Epithelial cell of proximal tubule (primary cell): ENCODE results near the gene ACSS1. TPM values are rescaled to one million over a fixed set of nuclear protein-coding genes. Genes with fewer than 3 reads are reported as not detected.

Source experiments
- DNase-seq: peaks from one replicate; pipeline ENCODE4 v3.0.0-alpha.2; 2011; ENCODE audit warnings: low read depth
- H3K4me3 ChIP-seq: 2 replicates; pipeline ENCODE4 v1.5.1; 2011; ENCODE audit warnings: low read depth, mild to moderate bottlenecking, low read length
- CTCF ChIP-seq: conservative IDR thresholded peaks from 2 replicates; pipeline ENCODE4 v1.5.1; 2012; ENCODE audit warnings: low read depth, mild to moderate bottlenecking, low read length
- total RNA-seq: library from RNA; depleted of rRNA; stranded (reverse); fragments of >200 nt; gene quantifications from 2 replicates; pipeline ENCODE4 v1.2.3, GENCODE V29; 2015

The ACSS1 gene
- total RNA-seq, 1 donor from 2014 or later, result 3.9 TPM

GRCh38 chr20:25036331-25036936, 21.5 kb downstream of the ACSS1 start:
- DNase-seq, result no peak
- TF ChIP-seq CTCF, result no peak
- no peak overlapping the region for H3K4me3 ChIP-seq

DNA sequence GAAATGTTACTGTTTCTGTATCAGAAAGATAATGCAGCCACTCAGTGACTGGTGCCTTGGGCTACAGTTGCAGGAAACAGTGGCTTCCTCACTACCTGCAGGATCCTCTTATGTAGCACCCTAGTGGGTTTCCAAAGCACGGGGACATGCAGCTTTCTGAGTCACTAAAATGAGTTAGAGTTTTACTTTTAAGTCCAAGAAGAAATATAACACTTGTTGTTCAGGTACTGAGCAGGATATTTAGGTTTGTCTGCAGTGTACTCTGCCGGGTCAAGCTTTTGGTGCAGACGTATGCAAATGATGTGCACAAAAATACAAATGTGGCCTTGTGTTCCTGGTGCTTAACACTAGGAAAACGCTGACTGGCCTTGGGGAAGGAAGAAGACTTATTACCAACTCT, 22.0 kb downstream of the ACSS1 start:
- no peak for DNase-seq
- H3K4me3 ChIP-seq, result no peak overlapping the region
- no peak for TF ChIP-seq CTCF

DNA sequence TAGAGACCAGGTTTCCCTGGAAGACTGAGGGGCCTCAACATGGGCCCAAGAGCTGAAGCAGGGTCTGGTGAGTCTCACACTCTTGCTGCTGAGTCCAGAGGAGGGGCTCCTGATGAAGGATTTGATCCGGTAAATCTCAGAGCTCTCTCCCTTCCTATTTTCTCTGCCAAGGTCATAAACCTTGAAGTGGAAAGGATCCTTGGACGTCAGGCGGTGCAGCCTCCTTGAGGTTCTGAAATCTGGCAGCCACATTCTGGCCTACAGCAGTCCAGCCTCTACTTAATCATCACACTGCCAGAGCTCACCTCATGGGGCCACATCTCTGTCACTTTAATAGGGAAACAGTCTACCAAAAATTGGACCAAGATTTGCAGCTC, 24.0 kb downstream of the ACSS1 start:
- no peak for TF ChIP-seq CTCF
- no peak overlapping the region for H3K4me3 ChIP-seq
- no peak for DNase-seq

GRCh38 chr20:25033265-25033923, 24.5 kb downstream of the ACSS1 start:
- TF ChIP-seq CTCF, result no peak
- H3K4me3 ChIP-seq, result no peak overlapping the region
- no peak for DNase-seq

GRCh38 chr20:25032478-25033264, 25.3 kb downstream of the ACSS1 start:
- no peak for TF ChIP-seq CTCF
- DNase-seq, result no peak
- no peak overlapping the region for H3K4me3 ChIP-seq

DNA sequence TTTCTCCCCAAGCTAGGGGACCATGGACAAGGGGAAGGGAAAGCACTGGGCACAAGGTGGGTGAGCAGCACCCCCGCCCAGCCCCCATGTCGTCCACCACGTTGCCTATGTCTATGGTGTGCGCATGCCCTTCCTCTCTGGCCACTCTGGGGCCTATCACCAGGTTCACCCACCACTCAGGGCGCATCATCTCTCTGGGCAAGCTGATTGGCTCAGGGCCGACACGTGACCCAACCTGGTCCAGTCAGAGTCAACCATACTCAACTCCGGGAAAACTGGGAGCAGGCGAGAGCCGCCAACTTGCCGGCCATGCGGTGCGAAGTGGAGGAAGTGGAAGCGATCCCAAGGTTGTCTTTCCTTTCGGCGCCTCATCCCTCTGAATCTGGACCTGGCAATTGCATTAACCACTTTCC, 25.9 kb downstream of the ACSS1 start:
- no peak for DNase-seq
- TF ChIP-seq CTCF, result no peak
- H3K4me3 ChIP-seq, result no peak overlapping the region

DNA sequence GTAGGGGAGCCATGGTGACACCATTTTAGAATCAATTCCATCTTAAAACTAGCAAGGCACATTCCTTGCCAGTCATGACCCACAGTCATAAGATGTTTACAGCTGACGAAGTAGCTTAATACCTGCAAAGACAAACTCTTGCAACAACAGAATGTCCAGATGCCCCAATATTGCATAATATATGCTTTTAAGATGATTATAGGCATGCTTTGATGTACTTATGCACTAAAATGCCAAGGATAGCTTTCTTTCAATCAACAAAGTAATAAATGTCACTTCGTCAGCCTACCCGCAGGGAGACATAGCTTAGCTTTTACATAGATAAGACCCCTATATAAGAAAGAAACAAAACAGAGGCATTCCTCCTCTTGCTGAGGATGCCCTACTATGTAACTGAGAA, 26.7 kb downstream of the ACSS1 start:
- DNase-seq, result no peak
- TF ChIP-seq CTCF, result no peak
- no peak overlapping the region for H3K4me3 ChIP-seq
